GM12864 (cell line): ENCODE data around the gene SERPIND1.

ENCODE experiments used
- DNase-seq: peaks from one replicate; pipeline ENCODE4 v3.0.0-alpha.2; 2011; ENCODE audit warnings: low read depth
- H3K4me3 ChIP-seq: 2 replicates; pipeline ENCODE4 v1.5.1; 2011; ENCODE audit warnings: mild to moderate bottlenecking, low read depth, low read length, control low read depth
- CTCF ChIP-seq: IDR thresholded peaks from 2 replicates; pipeline ENCODE4 v1.5.1; 2011; ENCODE audit warnings: low read depth, mild to moderate bottlenecking, moderate library complexity, low read length, control low read depth, inconsistent platforms; ENCODE audit errors: missing control alignments

The SERPIND1 gene

GRCh38 chr22:20833225-20833665 is 59.3 kb downstream of the SERPIND1 start:
- no peak for TF ChIP-seq CTCF
- H3K4me3 ChIP-seq: no peak overlapping the region
- no peak for DNase-seq

- no peak overlapping the region for H3K4me3 ChIP-seq
- no peak for TF ChIP-seq CTCF
- DNase-seq: no peak
Observed at GRCh38 chr22:20834206-20834605, 60.3 kb downstream of the SERPIND1 start.

GRCh38 chr22:20834725-20835124 is 60.8 kb downstream of the SERPIND1 start:
- DNase-seq: no peak
- H3K4me3 ChIP-seq: no peak overlapping the region
- no peak for TF ChIP-seq CTCF
